Ovary (tissue), 9 donors: ENCODE data around the gene PHKA2. TPM values are rescaled to one million over a fixed set of nuclear protein-coding genes. Genes with fewer than 3 reads are reported as not detected.

ENCODE experiments used
- DNase-seq, 5 donors: peaks; one replicate each; pipeline ENCODE4 v3.0.0-alpha.2; 2019 to 2020
- H3K27ac ChIP-seq, 2 donors: fragments of 200-600 bp; one replicate each; pipeline versions ENCODE4 v1.5.1 to v1.8.0; 2019 to 2022
- H3K27me3 ChIP-seq: fragments of 200-600 bp; one replicate; pipeline ENCODE4 v1.8.0; 2022
- H3K36me3 ChIP-seq: fragments of 200-600 bp; sonication (generic); one replicate; pipeline ENCODE4 v1.5.1; 2019
- H3K4me1 ChIP-seq: one replicate; pipeline ENCODE4 v1.8.1; 2013; ENCODE audit warnings: mild to moderate bottlenecking, moderate library complexity; ENCODE audit not compliant: insufficient read depth
- H3K4me3 ChIP-seq: fragments of 200-600 bp; sonication (generic); one replicate; pipeline ENCODE4 v1.5.1; 2017
- H3K9me3 ChIP-seq, 2 donors: fragments of 200-600 bp in 1 of 2; sonication (generic) in 1 of 2; one replicate each; pipeline versions ENCODE4 v1.5.1 to v1.8.1; 2013 to 2019; ENCODE audit warnings: mild to moderate bottlenecking in 1 of 2, moderate library complexity in 1 of 2
- CTCF ChIP-seq, 3 donors: fragments of 450-650 bp in 2 of 3; fragments of 200-600 bp in 1 of 3; IDR thresholded peaks; one replicate each; pipeline versions ENCODE4 v1.5.1 to v1.8.0; 2016 to 2022; ENCODE audit warnings: antibody characterized with exemption in 3 of 3, mild to moderate bottlenecking in 1 of 3
- EP300 ChIP-seq: sonication (generic); formaldehyde crosslinking; IDR thresholded peaks from one replicate; pipeline ENCODE4 v1.6.1; 2017; ENCODE audit warnings: antibody characterized with exemption
- POLR2A ChIP-seq: fragments of 450-650 bp; IDR thresholded peaks from one replicate; pipeline ENCODE4 v1.6.1; 2017; ENCODE audit warnings: antibody characterized with exemption, mild to moderate bottlenecking, moderate library complexity
- WGBS, 3 donors: extraction: QIAGEN DNeasy Blood & Tissue Kit in 1 of 3; methylation state at CpG; one replicate each; pipeline versions ENCODE4 v1.1.5 to v1.1.7; 2013 to 2017; 5-methylcytosine and 5-hydroxymethylcytosine counted together
- intact Hi-C, 4 donors: fragments of 100-400 bp; cut with DNase I; formaldehyde crosslinking; loops; one replicate each; pipeline versions ENCODE4 v1.11.0 to v1.15.1; 2022 to 2023
- polyA plus RNA-seq, 2 donors: library from polyadenylated mRNA; stranded (reverse); fragments of 200-250 nt in 1 of 2; fragments of 350-450 nt in 1 of 2; fragmentation: Illumina TruSeq in 1 of 2; extraction: RNeasy Lipid Tissue Mini Kit (QIAGEN cat#74804) in 1 of 2; gene quantifications; one replicate each; pipeline ENCODE4 v1.2.3, GENCODE V29; 2013 to 2014
- total RNA-seq, 7 donors: library from RNA; depleted of rRNA in 2 of 7; stranded (reverse); fragments of >200 nt in 2 of 7; fragmentation: NEBNext Ultra II Directional in 3 of 7; extraction: Animal tissue kit (Norgen Biotek cat#: 25700) in 3 of 7; gene quantifications; one replicate each; pipeline versions ENCODE4 v1.1.0 to v1.2.4, GENCODE V29; 2016 to 2023
- donor health status: DM: no; HTN: no; CAD: no; lungs with moderate emphysema.
- donor health status: DM: no; HTN: no; CAD: no.
- donor health status: Bipolar disorder and iron deficiency.
- donor health status: DM: yes; HTN: yes; CAD: no.
- donor health status: DM: no; HTN: no; CAD: no.
- donor health status: DM: yes; HTN: yes; CAD: no.

Gene PHKA2
- total and polyA plus RNA-seq, 9 donors: 19.4 to 43.5 (median 32.9) TPM

GRCh38 chrX:18964901-18965300, 19.0 kb downstream of the PHKA2 start:
- no peaks in the 10 kb centered on the region for H3K27me3 ChIP-seq
- no peak for DNase-seq
- 60 to 64% (median 64%) methylated on average over 9 of the region's 9 CpGs for WGBS, 3 donors

DNA sequence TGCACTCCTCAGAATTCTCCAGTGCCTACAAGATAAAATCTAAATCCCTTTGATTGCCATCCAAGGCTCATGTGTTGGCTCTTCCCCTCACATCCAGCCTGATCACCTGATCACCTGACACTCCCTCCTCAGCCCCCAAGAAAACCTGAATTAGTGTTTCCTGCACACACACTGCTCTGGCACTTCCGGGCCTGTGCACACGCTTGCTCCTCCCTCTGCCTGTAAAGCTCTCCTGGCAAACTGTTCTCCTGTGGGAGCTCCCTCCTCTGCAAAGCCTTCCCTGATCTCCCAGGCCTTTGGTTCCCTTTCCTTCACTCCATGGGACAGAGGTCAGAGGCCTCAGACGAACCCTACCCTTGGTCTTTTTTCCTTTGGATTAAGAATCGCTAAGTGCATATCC, 19.9 kb downstream of the PHKA2 start:
- Histone ChIP-seq H3K4me3 (no peak overlapping the region), H3K27me3 (no peaks in the 10 kb centered on the region), H3K4me1 (no peaks in the 10 kb centered on the region), H3K9me3 (no peaks in the 10 kb centered on the region), H3K36me3 (no peaks in the 10 kb centered on the region), H3K27ac (no peak overlapping the region)
- TF ChIP-seq EP300 (no peak), CTCF (IDR thresholded peaks at IDR 0.05) (no peak), POLR2A (no peak)
- DNase-seq: no peak
- intact Hi-C loops: no loop called here
- WGBS, 3 donors: 71 to 76% (median 74%) methylated on average over 4 of the region's 4 CpGs

More at GRCh38 chrX:18964901-18965300, 19.0 kb downstream of the PHKA2 start:
- no peaks in the 10 kb centered on the region for H3K9me3 ChIP-seq
- intact Hi-C loops: no loop called here
- no peaks in the 10 kb centered on the region for H3K4me1 ChIP-seq
- H3K4me3 ChIP-seq: no peak overlapping the region
- no peak for TF ChIP-seq EP300
- TF ChIP-seq POLR2A: no peak
- no peak for TF ChIP-seq CTCF (IDR thresholded peaks at IDR 0.05)
- H3K36me3 ChIP-seq: no peaks in the 10 kb centered on the region
- H3K27ac ChIP-seq: no peak overlapping the region

DNA sequence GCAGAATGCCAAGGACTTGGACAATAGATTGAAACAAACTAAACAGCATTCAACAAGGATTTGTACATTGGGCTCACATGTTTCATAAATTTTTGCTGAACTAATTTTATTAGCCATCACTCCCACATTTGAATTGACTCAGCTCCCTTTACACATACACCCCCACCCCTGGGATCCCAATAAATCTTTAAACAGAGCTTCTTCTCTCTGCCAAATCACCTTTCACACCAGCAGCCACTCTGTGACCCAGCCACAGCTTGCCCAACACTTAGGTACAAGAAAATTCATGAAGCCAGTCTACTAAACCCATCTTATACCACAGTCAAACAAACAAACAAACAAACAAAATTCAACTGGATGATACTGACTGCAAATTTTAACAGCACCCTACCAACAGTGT, 21.6 kb downstream of the PHKA2 start:
- Histone ChIP-seq H3K4me1 (no peaks in the 10 kb centered on the region), H3K9me3 (no peaks in the 10 kb centered on the region), H3K27me3 (no peaks in the 10 kb centered on the region), H3K4me3 (no peak overlapping the region), H3K27ac (no peak overlapping the region), H3K36me3 (no peaks in the 10 kb centered on the region)
- intact Hi-C loops: no loop called here
- TF ChIP-seq EP300: no peak
- TF ChIP-seq POLR2A: no peak
- TF ChIP-seq CTCF (IDR thresholded peaks at IDR 0.05): no peak
- DNase-seq: no peak

GRCh38 chrX:18961686-18962085, 22.2 kb downstream of the PHKA2 start:
- TF ChIP-seq CTCF (IDR thresholded peaks at IDR 0.05): no peak
- TF ChIP-seq EP300: no peak
- no peak for TF ChIP-seq POLR2A
- H3K4me1 ChIP-seq: no peaks in the 10 kb centered on the region
- no peaks in the 10 kb centered on the region for H3K36me3 ChIP-seq
- H3K27ac ChIP-seq: no peak overlapping the region
- 59 to 75% (median 64%) methylated on average over 2 of the region's 2 CpGs for WGBS, 3 donors
- no peak for DNase-seq
- no peak overlapping the region for H3K4me3 ChIP-seq
- H3K9me3 ChIP-seq: no peaks in the 10 kb centered on the region
- intact Hi-C loops: no loop called here
- H3K27me3 ChIP-seq: no peaks in the 10 kb centered on the region
